ACHN (cell line): Measurements from ENCODE around the gene SYDE1.
A peak's percentile ranks its signal among the peaks of the same experiment; 100 is the strongest.

Source experiments
- DNase-seq: peaks from one replicate; pipeline ENCODE4 v3.0.0-alpha.2; 2015
- in situ Hi-C: cut with HindIII; loops from 2 replicates; pipeline ENCODE4 v1.10.0; 2017; ENCODE audit warnings: low sequenced_read_pairs, low pct_ligation_motif_present, low pct_unique_long_range_greater_than_20kb

The SYDE1 gene

GRCh38 chr19:15155296-15155695, 48.1 kb downstream of the SYDE1 start:
- in situ Hi-C loops, result no loop called here
- DNase-seq, result no peak

GRCh38 chr19:15156391-15156790, 49.2 kb downstream of the SYDE1 start:
- in situ Hi-C loops, result no loop called here
- DNase-seq, result no peak

GRCh38 chr19:15159251-15159650, 52.0 kb downstream of the SYDE1 start:
- peak; percentile 10 for DNase-seq
- in situ Hi-C loops, result no loop called here

- in situ Hi-C loops, result no loop called here
- peak; percentile 38 for DNase-seq
Measured at GRCh38 chr19:15161028-15161984, 54.1 kb downstream of the SYDE1 start.
